GM19467 (cell line): Measurements from ENCODE around the gene SBDS.
"Not testable (repeated sequence)": the region's sequence is repeated elsewhere in the genome, so short reads cannot be mapped to it uniquely, and the experiment has no call there.

Experiments used
- ATAC-seq: cut with Tn5 transposase; IDR thresholded peaks from one replicate; pipeline ENCODE4 v1.9.1; 2021; ENCODE audit warnings: mild to moderate bottlenecking, moderate library complexity; ENCODE audit not compliant: unreplicated experiment

The SBDS gene

GRCh38 chr7:66996444-66997191 is 1.2 kb upstream of the SBDS start, which contains the start of gene TYW1:
TYW1 (plus strand) TSS chr7:66996833; CDS start chr7:66996979, 146 bp downstream.
- ATAC-seq: peak; percentile 87

GRCh38 chr7:66994691-66995049 is 716 bp downstream of the SBDS start:
- not testable (repeated sequence) for ATAC-seq

- ATAC-seq: not testable (repeated sequence)
These were observed 1.3 kb downstream of the SBDS start for GRCh38 chr7:66994051-66994450.

GRCh38 chr7:66989552-66989951 is 5.8 kb downstream of the SBDS start:
- not testable (repeated sequence) for ATAC-seq

- not testable (repeated sequence) for ATAC-seq
These were observed 15.1 kb downstream of the SBDS start for GRCh38 chr7:66980336-66980735.

- not testable (repeated sequence) for ATAC-seq
These were observed 16.4 kb downstream of the SBDS start for GRCh38 chr7:66979013-66979412.

- ATAC-seq: not testable (repeated sequence)
These were observed 17.1 kb downstream of the SBDS start for GRCh38 chr7:66978312-66978711.

- ATAC-seq: no peak
These were observed 20.3 kb downstream of the SBDS start for GRCh38 chr7:66974986-66975590.

- no peak for ATAC-seq
These were observed 25.1 kb downstream of the SBDS start for GRCh38 chr7:66970310-66970709.

GRCh38 chr7:66969001-66969400 is 26.4 kb downstream of the SBDS start:
- ATAC-seq: not testable (repeated sequence)

- no peak for ATAC-seq
These were observed 28.4 kb downstream of the SBDS start for GRCh38 chr7:66967029-66967428.

- ATAC-seq: no peak
These were observed 31.0 kb downstream of the SBDS start for GRCh38 chr7:66964411-66964810.

- ATAC-seq: no peak
These were observed 34.3 kb downstream of the SBDS start for GRCh38 chr7:66961096-66961495.

GRCh38 chr7:66960192-66960591 is 35.2 kb downstream of the SBDS start:
- no peak for ATAC-seq

- no peak for ATAC-seq
These were observed 36.6 kb downstream of the SBDS start for GRCh38 chr7:66958538-66959350.

GRCh38 chr7:66957595-66958290 is 37.6 kb downstream of the SBDS start:
- no peak for ATAC-seq

GRCh38 chr7:66953044-66953427 is 42.4 kb downstream of the SBDS start:
- ATAC-seq: no peak

- no peak for ATAC-seq
These were observed 42.9 kb downstream of the SBDS start for GRCh38 chr7:66952343-66953043.

GRCh38 chr7:66950763-66951162 is 44.6 kb downstream of the SBDS start:
- no peak for ATAC-seq

GRCh38 chr7:66950311-66950710 is 45.1 kb downstream of the SBDS start:
- ATAC-seq: no peak
